Loucy (cell line): ENCODE results near the gene PSMA6.

ENCODE experiments used
- EZH2phosphoT487 ChIP-seq: fragments of 200-600 bp; IDR thresholded peaks from 2 replicates; pipeline ENCODE4 v1.6.1; 2018; ENCODE audit warnings: antibody characterized with exemption, mild to moderate bottlenecking, moderate library complexity, borderline replicate concordance
- TF ChIP-seq, protein P1 (sequence below): fragments of 200-600 bp; sonication (generic); conservative IDR thresholded peaks from 2 replicates; pipeline ENCODE4 v1.5.1; 2014; ENCODE audit warnings: mild to moderate bottlenecking, antibody characterized with exemption, low read length

DNA sequence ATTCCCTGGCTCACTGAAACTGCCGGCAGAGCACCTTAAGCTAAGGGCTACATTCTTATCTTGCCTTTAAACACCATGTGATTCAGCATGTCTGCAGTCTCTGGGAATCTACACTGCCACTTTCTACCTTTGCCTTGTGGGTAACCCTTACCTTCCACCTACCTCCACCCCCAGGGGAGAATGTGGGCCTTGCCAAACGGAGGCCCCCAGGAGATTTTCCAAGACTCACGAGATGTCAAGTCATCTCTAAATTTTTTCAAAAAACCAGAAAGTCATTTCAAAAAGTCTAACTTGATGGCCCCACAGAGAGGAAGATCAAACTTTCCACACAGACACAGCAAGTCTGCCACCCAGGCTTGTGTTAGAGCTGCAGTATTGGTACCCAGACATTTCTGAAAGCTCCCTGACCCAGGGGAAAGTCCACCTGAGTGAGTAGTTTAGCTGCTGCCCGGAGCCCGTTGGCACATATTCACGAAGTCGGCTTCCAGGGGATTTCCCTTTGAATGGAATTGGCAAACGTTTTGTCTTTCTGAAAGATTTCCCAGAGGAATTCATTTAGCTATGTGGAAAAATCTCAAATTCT, 4.7 kb upstream of the PSMA6 start:
- TF ChIP-seq, protein P1, sequence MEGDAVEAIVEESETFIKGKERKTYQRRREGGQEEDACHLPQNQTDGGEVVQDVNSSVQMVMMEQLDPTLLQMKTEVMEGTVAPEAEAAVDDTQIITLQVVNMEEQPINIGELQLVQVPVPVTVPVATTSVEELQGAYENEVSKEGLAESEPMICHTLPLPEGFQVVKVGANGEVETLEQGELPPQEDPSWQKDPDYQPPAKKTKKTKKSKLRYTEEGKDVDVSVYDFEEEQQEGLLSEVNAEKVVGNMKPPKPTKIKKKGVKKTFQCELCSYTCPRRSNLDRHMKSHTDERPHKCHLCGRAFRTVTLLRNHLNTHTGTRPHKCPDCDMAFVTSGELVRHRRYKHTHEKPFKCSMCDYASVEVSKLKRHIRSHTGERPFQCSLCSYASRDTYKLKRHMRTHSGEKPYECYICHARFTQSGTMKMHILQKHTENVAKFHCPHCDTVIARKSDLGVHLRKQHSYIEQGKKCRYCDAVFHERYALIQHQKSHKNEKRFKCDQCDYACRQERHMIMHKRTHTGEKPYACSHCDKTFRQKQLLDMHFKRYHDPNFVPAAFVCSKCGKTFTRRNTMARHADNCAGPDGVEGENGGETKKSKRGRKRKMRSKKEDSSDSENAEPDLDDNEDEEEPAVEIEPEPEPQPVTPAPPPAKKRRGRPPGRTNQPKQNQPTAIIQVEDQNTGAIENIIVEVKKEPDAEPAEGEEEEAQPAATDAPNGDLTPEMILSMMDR: no peak
- TF ChIP-seq EZH2phosphoT487: no peak
